H1 (cell line): ENCODE data around the gene UCN. TPM values are rescaled to one million over a fixed set of nuclear protein-coding genes. Genes with fewer than 3 reads are reported as not detected.

Experiments
- ASH2L ChIP-seq: fragments of 200-600, 300-600 bp; sonication (generic); IDR thresholded peaks from one replicate; pipeline ENCODE4 v1.7.1; 2017; ENCODE audit warnings: low read length
- EGR1 ChIP-seq: IDR thresholded peaks from 2 replicates; pipeline ENCODE4 v1.6.1; 2011; ENCODE audit warnings: low read depth, low read length, borderline replicate concordance
- EP300 ChIP-seq, 2 experiments: IDR thresholded peaks; 1 replicate in 1 of 2; 2 replicates in 1 of 2; pipeline ENCODE4 v1.6.1; 2011 to 2012; ENCODE audit warnings: low read depth in 2 of 2, low read length in 2 of 2, mild to moderate bottlenecking in 2 of 2, borderline replicate concordance in 1 of 2, inconsistent platforms in 1 of 2, moderate library complexity in 1 of 2
- SAP30 ChIP-seq: fragments of 300-600 bp; sonication (generic); IDR thresholded peaks from 2 replicates; pipeline ENCODE4 v1.7.1; 2012; ENCODE audit warnings: low read length, moderate library complexity, mild to moderate bottlenecking, inconsistent platforms; ENCODE audit not compliant: insufficient read depth, insufficient replicate concordance
- polyA plus RNA-seq, 7 experiments: library from polyadenylated mRNA; depleted of rRNA in 3 of 7; stranded (reverse) in 5 of 7; unstranded in 2 of 7; fragments of >200 nt in 5 of 7; fragments of 200-250 nt in 2 of 7; gene quantifications; 1 replicate in 5 of 7; 2 replicates in 1 of 7; 4 replicates in 1 of 7; pipeline versions ENCODE4 v1.2.1 to v1.2.3, GENCODE V29; 2011 to 2013; ENCODE audit warnings: missing spikeins in 2 of 7, mixed read lengths in 2 of 7
- total RNA-seq: library from RNA; stranded (reverse); fragmentation: NEBNext Ultra II Directional; extraction: Animal tissue kit (Norgen Biotek cat#: 25700); gene quantifications from 2 replicates; pipeline ENCODE4 v1.2.1, GENCODE V29; 2021

UCN gene
- total and polyA plus RNA-seq, 2 of the 8 experiments (the other 6 are each of a cell fraction or from before 2014, with no cell fraction given), result 0.35 TPM; not detected in 1

DNA sequence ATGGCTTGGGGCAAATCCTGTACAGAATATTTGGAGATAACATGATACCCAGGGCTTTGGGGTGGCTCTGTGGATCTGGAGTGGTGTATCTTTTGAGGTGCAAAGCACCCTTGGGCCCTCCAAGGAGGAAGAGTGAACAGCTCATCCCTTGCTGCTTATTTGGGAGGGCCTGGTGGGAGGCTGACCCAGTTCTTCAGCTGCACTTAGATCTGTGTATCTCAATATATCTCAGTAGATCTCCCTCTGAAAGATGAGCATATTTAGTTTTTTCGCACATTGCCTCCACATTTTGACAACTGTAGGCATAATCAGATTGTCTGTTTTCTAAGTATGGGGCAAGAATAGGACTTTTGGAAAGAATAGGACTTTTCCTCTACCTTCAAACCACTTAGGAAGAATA, 23.2 kb downstream of the UCN start (continued):
- no peak for TF ChIP-seq ASH2L
- no peak for TF ChIP-seq EP300 (IDR thresholded peaks at IDR 0.05; ENCODE audit: borderline replicate concordance in 1 of 2, low read depth in 2 of 2, low read length in 2 of 2)
- no peak for TF ChIP-seq SAP30
- TF ChIP-seq EGR1, result no peak
